ENCODE results near the gene GPR153.
"Not testable (repeated sequence)": the region's sequence is repeated elsewhere in the genome, so short reads cannot be mapped to it uniquely, and the experiment has no call there.

Gene GPR153

DNA sequence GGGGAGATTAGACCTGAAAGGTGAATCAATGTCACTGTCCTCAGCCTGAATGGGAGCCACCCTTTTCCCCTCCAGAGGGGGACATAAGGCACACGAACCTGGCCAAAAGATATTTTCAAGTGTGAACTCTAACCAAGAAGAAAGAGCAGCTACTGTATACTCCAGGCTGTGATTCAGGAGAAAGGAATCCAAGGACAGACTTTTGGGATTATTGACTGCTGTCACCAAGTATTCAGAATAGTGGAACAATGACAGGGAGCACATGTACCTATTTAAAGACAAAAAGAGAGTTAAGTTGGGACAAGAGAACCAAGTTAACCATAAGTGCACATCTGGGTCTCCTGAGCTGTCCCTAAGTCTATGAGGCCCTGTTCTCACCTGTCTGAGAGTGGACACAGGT, 27.5 kb downstream of the GPR153 start:
- DNase-seq (ENCODE audit: low read depth): no peak

DNA sequence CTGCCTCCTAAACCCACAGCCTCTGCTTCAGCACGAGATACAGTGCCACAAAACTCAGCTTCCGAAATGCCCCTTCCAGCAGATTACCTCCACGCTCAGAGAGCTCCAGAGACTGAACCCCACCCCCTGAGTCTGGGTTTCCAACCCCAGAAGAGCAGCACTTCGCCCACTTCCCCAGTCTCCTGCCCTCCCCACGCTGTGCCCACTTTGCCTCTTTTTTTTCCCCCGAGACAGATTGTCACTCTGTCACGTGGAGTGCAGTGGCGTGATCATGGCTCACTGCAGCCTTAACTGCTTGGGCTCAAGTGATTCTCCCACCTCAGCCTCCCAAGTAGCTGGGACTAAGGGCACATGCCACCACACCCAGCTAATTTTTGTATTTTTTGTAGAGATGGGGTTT, 35.2 kb downstream of the GPR153 start:
- DNase-seq (ENCODE audit: low read depth): no peak

DNA sequence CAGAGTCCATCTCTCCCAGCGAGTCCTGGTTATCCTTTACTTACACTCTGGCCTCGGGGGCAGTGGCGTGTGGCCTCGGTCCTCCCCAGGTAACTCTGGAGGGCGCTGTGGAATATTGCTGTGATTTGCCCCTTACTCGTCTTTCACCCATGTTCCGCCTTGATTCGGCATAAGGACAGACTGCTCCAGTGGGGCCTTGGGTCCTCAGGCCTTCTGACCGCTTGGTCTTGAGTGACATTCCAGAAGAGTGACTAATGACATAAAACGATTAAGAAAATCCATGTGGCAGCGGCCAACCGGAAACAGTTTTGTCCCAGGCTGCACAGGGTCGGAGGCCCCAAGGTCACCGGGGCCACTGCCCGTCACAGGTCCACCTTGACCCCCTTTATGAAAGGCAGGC, 36.2 kb downstream of the GPR153 start:
- no peak for DNase-seq (ENCODE audit: low read depth)

DNA sequence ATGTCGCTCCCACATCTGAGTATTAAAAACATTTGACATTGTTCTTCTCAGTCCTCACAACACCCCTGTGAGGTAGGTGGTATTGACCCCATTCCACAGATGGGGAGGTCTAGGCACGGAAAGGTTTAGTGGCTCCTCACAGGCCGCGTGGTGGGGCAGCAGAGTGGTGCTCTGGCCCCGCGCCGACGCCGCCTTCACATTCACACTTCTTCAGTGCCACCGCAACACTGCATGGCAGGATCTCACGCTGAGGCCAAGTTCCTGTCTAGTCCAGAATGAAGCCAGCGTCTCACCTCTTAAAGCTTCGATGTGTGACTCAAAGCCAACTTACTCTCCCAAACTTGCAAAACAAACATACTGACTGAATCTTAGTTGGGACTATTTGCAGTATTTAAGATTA, 37.3 kb downstream of the GPR153 start:
- DNase-seq (ENCODE audit: low read depth): no peak

DNA sequence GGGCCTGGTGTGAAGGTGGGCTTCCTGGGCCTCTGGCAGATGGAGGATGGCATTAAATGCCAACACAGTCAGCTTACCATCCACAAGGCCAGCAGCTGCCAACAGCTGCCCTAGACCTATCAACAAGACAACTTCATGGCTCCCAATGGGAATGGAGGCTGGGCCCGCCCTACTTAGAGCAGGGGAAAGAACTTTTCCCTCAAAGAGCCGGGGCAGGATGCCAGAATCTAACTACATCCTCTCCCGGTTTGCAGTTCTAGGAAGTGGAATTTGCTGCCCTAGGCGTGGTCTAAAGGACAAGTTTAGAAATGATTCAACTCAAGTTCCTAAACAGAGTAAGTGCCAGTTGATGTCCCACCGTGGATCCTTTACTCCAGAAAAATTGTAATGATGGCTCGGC, 38.3 kb downstream of the GPR153 start:
- DNase-seq (ENCODE audit: low read depth): no peak

DNA sequence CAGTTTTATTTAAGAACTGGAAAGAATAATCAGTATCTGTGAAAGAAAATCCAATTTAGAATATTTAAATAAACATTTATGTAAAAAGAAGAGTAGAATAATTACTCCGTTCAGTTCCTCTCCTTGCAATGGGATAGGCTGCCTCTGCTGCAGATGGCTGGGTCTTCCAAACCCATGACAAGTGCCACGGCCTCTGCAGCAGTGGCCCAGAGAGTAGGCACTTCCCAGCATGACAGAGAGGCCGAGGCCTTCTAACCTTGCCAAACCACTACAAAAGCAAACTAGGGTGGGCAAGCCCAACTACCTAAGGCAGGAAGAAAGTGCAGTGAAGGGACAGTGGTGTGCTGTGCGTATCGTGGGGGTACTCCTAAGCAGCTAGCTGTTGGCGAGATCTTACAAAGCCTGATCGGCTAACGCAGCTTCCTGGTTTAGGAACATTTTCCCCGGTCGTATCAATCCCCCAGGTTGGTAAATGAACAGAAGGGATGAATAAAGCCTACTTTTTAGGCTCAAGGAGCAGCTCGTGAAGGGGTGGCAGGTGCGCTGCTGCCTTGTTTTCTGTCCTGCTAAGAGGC, 39.6 kb downstream of the GPR153 start:
- no peak for DNase-seq (ENCODE audit: low read depth)

DNA sequence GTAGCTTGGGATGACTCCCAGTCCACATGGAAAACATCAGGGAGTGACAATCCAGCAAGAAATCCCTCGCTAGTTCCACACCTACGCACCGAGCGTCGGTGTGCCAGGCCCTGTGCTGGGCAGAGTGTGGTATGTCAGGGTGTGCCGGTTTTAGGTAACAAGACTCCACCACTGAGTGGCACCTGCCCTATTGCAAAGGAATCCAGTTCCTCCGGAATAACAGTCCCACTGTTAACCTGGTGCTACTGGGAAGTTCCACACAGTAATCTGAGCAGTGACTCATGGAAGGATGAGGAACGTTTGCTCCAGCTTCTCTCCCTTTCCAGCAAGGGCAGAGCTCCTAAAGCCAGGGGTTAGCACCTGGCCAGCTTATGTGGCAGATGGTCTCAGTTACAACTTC, 40.7 kb downstream of the GPR153 start:
- DNase-seq (ENCODE audit: low read depth): no peak

DNA sequence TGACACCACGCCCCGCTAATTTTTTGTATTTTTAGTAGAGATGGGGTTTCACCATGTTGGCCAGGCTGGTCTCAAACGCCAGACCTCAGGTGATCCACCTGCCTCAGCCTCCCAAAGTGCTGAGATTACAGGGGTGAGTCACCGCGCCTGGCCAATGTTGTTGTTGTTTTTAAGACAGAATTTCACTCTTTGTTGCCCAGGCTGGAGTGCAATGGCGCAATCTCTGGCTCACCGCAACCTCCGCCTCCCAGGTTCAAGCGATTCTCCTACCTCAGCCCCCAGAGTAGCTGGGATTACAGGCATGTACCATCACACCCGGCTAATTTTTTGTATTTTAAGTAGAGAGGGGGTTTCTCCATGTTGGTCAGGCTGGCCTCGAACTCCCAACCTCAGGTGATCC, 41.3 kb downstream of the GPR153 start:
- not testable (repeated sequence) for DNase-seq (ENCODE audit: low read depth)

DNA sequence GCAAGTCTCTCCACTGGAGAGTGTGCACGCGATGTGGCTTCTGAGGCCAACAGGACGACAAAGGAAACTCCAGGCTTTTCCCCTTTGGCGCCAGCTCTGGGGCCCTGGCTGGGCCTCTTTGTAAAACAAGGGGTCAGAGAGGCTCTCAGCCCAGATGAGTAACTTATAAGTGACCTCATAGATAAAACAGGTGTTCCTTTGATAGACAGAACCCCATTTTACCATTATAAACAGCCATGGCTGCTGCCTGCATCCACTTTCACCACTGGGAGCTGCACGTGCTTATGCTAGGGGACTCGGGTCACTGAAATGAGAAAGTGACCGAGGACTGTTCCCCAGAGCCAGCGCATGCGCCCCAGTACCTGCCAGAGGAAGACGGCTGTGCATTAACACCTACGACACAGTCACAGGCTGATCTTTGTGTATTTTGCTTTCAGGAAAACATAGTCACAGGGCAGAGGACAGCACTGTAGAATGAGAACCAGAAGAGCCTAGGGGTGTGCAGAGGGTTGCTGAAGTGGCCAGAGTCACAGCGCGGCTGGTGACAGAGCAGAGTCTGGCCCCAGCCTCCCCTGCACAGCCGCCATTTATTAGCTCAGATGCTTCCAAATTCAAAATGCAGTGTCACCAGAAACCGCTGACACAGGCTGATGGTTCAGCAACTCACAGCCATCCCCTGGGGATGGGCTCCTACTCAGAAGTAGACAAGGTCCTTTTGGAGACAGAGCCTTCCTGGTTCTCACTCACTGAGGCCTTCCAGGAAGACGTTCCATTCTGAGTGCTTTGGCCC, 42.3 kb downstream of the GPR153 start:
- DNase-seq (ENCODE audit: low read depth): no peak

DNA sequence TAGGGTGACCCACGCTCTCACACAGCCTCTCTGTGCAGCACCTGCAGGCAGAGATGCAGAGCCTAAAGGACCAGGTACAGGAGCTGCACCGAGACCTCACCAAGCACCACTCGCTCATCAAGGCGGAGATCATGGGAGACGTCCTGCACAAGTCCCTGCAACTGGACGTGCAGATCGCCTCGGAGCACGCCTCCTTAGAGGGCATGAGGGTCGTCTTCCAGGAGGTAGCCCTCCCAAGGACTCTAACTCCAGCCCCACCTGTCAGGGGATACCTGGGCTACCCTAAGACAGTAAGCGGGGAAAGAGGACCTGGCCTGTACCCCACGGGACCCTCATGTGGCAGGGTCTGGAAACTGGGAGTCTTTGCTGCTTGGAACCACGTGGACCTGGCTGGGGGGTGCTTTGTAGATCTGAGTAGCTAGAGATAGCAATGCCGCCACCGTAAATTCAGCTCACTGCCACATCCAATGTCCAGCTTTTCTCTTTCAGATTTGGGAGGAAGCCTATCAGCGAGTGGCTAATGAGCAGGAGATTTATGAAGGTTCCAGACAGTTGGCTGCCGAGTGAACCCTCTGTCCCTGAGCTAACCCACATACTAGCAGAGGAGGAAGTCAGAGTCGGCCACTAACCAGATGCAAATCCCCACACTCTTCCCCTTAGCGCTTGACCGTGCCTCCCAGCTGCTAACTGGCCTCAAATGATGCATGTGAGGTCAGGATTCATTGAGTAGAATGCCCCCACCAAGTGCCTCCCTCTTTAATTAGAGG, 48.5 kb downstream of the GPR153 start:
- no peak for DNase-seq (ENCODE audit: low read depth)

DNA sequence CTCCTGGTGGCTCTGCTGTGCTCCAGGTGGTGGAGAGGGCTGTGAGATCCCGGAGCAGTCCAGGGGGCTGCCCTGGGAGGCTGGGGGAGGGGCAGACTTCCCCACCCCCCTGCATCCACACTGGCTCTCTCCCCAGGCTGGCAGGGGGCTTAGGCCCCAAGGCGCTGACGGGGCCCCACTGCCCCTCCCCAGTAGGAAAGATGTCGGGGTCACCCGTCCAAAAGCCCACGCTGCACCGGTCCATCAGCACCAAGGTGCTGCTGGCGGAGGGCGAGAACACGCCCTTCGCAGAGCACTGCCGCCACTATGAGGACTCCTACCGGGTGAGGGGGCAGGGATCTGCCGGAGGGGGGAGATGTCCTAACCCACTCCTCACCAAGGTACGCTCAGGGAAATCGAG, 49.2 kb downstream of the GPR153 start:
- no peak for DNase-seq (ENCODE audit: low read depth)

DNA sequence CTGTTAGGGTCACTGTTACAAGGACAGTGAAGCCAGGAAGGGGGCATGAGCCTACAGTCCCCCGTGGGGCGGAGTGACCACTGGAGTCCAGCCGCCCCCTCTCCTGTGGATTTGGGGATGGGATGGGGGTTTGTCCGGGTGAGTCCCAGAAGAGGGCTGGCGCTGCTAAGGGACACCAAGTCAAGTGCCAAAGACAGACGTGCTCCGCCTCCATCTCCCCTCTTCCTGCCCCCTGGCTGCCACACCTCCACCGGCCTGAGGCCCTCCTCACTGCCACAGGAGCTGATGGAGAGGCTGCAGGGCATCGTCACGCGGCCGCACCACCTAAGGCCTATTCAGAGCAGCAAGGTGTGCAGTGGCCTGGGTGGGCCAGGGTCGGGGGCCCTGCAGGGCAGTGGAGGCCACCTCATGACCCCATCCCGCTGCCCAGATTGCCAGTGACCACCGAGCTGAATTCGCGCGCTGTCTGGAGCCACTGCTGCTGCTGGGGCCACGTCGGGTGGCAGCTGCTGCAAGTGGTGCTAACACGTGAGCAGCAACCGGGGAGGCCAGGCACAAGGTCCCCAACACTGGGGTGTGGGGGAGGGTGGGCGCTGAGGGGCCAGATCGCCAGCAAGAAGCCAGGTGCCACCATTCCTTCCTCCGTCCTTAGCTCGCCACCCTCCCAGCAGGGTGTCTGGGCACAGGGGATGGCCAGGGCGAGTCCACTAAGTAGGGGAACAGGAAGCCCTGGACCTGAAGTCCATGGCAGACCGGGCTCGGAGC, 50.1 kb downstream of the GPR153 start:
- no peak for DNase-seq (ENCODE audit: low read depth)

DNA sequence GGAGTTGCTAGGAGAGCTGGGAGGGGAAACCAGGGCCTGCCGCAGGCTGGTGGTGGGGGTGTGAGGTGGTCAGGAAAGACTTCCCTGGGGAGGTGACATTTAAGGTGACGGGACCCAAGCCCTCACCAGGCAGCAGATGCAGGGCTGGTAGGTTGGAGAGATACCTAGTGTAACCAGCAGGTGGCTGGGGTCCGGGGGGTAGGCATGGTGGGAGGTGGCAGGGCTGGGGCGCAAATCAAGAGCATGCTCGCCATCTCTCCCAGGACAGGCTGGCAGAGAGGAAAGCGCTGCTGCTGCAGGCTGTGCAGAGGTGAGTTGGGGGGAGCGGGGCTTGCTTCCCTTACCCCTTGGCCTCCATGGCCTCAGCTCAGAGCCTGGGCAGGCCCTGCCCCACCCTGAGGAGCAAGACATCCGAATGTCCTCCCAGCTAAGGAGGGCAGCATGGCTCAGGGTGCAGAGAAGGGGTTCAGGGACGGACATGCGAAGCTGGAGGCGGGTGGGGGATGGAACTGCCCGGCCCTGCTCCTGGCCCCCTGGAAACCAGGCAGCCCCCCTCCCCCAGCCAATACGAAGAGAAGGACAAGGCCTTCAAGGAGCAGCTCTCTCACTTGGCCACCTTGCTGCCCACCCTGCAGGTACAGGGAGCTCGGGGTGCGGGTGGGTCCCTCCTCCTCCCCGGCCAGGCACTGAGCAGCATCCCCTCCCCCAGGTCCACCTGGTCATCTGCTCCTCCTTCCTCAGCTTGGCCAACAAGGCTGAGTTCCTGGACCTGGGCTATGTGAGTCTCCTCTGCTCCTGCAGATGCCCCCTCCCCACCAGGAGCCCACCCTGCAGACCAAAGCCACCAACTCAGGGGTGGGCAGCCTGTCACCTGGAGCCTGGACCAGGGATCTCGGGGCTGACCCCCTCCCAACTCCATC, 51.0 kb downstream of the GPR153 start:
- DNase-seq (ENCODE audit: low read depth): no peak

DNA sequence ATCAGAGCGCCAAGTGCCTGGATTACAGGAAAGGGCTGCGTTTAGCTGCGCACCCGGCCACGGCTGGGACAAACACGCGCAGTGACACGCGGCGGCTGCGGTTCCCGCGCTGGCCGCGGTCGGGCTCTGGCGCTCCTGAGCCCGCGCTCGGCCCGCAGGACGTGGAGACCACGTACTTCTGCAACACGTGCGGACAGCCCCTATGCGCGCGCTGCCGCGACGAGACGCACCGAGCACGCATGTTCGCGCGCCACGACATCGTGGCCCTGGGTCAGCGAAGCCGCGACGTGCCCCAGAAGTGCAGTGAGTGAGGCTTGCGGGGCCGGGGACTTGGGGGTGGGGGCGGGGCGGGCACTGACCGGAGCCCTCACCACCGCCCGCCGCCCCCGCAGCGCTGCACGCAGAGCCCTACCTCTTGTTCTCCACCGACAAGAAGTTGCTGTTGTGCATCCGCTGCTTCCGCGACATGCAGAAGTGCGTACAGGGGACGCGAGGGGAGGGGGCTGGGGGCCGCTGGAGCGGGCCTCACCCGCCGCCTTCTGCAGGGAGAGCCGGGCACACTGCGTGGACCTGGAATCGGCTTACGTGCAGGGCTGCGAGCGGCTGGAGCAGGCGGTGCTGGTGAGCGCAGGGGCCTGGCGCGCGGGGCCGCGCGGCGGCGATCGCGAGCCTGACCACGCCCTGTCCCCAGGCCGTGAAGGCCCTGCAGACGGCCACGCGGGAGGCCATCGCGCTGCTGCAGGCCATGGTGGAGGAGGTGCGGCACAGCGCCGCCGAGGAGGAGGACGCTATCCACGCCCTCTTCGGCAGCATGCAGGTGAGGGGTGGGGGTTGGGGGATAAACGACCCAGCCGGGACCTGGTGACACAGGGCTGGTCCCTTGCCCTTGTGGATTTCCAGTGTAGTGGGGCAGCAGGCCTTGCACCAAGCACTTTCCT, 51.9 kb downstream of the GPR153 start:
- no peak for DNase-seq (ENCODE audit: low read depth)

DNA sequence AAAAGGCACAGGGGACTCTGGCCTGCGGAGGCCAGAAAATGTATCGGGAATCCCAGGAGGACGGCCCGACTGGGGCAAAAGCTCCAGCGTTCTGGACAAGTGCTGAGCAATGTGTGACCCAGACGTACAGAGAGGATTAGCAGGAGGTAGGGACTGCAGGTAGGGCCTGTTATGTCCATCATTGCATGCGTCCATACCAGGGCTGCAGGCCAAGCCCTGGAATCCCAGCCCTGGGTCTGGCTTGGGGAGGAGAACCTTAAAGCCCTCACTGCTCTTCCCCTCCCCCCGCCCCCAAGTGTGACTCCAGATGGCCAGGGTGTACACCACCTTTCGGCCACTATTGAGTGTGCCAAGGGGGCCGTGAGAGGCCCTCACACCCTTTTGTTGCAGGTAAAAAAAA, 53.0 kb downstream of the GPR153 start:
- no peak for DNase-seq (ENCODE audit: low read depth)

DNA sequence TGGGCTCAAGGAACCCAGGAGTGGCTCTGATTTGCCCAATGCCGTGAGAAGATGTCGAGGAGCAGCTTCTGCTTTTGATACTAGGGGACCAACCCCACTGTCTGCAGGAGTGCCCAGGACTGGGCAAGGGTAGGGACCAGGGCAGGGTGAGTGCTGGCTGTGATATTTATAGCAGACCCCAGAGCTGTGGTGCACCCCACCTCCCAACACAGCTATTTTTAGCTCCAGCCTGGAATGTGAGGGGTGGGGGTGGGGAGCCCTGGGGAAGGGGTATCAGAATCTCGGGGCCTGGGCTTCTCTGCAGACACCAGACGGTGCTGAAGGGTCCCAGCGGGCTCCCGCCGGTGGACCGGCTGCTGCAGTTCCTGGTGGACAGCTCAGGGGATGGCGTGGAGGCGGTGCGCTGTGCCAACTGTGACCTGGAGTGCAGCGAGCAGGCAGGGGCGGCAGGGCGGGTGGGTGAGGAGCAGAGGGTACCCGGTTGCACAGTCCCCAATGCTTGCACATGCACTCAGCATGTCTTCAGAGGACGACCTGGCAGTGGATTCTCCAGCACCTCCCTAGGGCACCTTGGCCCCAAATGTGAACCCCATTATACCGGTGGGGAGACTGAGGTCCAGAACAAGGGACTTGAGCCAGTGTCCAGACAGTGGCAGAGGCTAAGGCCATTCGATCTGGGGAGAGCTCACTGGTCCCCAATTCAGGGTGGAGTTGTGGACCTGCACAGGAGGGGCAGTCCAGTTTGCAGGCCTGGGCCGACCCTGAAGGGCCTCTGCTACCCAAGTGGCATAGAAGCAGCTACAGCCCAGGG, 53.6 kb downstream of the GPR153 start:
- no peak for DNase-seq (ENCODE audit: low read depth)

DNA sequence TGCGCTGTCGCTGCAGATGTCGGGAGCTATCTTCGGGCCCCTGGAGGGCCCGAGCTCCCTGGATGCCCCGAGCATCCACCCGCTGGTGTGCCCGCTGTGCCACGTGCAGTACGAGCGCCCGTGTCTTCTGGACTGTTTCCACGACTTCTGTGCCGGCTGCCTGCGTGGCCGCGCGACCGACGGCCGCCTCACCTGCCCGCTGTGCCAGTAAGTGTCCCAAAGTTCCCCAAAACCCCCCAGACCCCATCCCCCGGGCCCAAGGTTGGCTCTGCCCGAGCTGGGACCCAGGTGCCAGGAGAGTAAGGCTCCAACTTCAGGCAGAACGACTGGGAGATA, 54.4 kb downstream of the GPR153 start:
- DNase-seq (ENCODE audit: low read depth): no peak

DNA sequence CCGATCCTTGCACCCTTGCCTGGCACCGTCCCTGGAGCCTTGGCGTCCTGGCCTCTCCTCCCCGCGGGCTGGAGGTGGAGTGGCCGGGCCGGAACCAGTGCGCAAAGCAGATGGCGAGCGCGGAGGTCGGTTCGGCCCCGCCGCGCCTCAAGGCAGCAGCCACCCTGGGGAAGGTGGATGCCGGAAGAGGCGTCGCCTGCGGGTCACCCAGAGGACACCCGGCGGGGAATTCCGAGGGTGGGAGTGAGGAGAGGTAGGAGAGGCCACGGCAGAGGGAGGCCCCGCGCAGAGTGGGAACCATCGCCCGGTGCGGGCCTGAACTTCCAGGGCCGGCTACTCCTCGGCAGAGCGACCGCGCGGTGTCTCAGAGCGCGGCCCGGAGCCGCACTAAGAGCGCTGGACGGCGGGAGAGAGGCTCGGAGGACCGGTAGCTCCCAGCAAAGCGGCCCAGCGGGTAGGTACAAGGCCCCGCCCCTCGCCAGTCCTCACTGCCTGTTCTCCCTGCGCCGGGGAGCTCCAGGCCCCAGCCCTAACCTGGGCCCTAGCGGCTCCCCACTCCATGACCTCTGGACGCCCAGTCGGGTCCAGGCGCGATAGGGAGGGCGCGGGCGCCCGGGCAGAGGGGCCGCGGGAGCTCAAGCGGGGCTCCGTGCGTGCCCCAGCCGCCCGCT, 54.9 kb downstream of the GPR153 start, which contains the start of gene RNF207:
Gene RNF207, plus strand, starts transcription at position 271 of the 671 bp plus-strand sequence. CDS start 417 bp downstream, outside the sequence.
- no peak for DNase-seq (ENCODE audit: low read depth)

DNA sequence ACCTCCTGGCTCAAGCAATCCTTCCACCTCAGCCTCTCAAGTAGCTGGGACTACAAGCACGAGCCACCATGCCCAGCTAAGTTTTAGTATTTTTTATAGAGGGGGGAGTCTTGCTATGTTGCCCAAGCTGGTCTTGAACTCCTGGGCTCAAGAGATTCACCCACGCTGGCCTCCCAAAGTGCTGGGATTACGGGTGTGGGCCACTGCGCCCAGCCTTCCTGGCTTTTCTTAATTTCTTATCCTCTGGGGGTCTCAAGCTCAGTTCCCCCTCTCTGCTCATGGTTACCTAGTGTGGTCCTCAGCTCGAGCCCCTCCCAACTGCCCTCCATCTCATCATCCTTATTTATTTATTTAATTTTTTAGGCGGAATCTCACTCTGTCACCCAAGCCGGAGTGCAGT, 58.6 kb downstream of the GPR153 start:
- no peak for DNase-seq (ENCODE audit: low read depth)

Measured in HS-5 (cell line).